Lung (tissue), 12 donors: ENCODE data around the gene MAP7D1. TPM values are rescaled to one million over a fixed set of nuclear protein-coding genes. Genes with fewer than 3 reads are reported as not detected.

Experiments
- ATAC-seq: fragments of 200-7000 bp; cut with Tn5 transposase; one replicate; pipeline ENCODE4 v1.9.1; 2020; ENCODE audit warnings: moderate number of reproducible peaks; ENCODE audit not compliant: insufficient read depth, low FRiP score
- DNase-seq, 3 donors: peaks; one replicate each; pipeline ENCODE4 v3.0.0-alpha.2; 2013 to 2017
- H3K27ac ChIP-seq, 2 donors: one replicate each; pipeline ENCODE4 v1.5.1; 2013; ENCODE audit warnings: mild to moderate bottlenecking in 2 of 2, moderate library complexity in 2 of 2, control low read depth in 1 of 2, inconsistent platforms in 1 of 2, low read depth in 1 of 2, low read length in 1 of 2
- H3K27me3 ChIP-seq, 3 donors: one replicate each; pipeline ENCODE4 v1.5.1; 2013; ENCODE audit warnings: low read length in 2 of 3; ENCODE audit not compliant: control insufficient read depth in 3 of 3, insufficient read depth in 3 of 3
- H3K36me3 ChIP-seq, 4 donors: one replicate each; pipeline ENCODE4 v1.5.1; 2013; ENCODE audit warnings: low read length in 4 of 4, mild to moderate bottlenecking in 1 of 4, moderate library complexity in 1 of 4; ENCODE audit not compliant: control insufficient read depth in 4 of 4, insufficient read depth in 4 of 4
- H3K4me1 ChIP-seq, 5 donors: one replicate each; pipeline ENCODE4 v1.5.1; 2013; ENCODE audit warnings: low read length in 5 of 5, mild to moderate bottlenecking in 2 of 5, moderate library complexity in 1 of 5; ENCODE audit not compliant: control insufficient read depth in 5 of 5, insufficient read depth in 5 of 5
- H3K4me3 ChIP-seq: one replicate; pipeline ENCODE4 v1.5.1; 2013; ENCODE audit warnings: mild to moderate bottlenecking, control low read depth, moderate library complexity
- H3K9ac ChIP-seq, 2 donors: one replicate each; pipeline ENCODE4 v1.5.1; 2013; ENCODE audit warnings: low read length in 2 of 2, control low read depth in 1 of 2; ENCODE audit not compliant: insufficient read depth in 1 of 2
- H3K9me3 ChIP-seq, 4 donors: one replicate each; pipeline ENCODE4 v1.5.1; 2013; ENCODE audit warnings: low read length in 3 of 4, mild to moderate bottlenecking in 1 of 4, moderate library complexity in 1 of 4; ENCODE audit not compliant: control insufficient read depth in 4 of 4, insufficient read depth in 3 of 4
- WGBS, 2 donors: extraction: QIAGEN DNeasy Blood & Tissue Kit; methylation state at CpG; one replicate each; pipeline ENCODE4 v1.1.7; 2013; 5-methylcytosine and 5-hydroxymethylcytosine counted together
- polyA plus RNA-seq, 2 donors: library from polyadenylated mRNA; stranded (reverse); fragments of 200-250 nt; gene quantifications; one replicate each; pipeline ENCODE4 v1.2.1, GENCODE V29; 2013
- total RNA-seq, 2 donors: library from RNA; depleted of rRNA in 1 of 2; stranded (reverse); fragments of >200 nt in 1 of 2; gene quantifications; one replicate each; pipeline ENCODE4 v1.2.1, GENCODE V29; 2014 to 2021
- TF ChIP-seq, protein P1 (sequence below): IDR thresholded peaks from 2 replicates; pipeline ENCODE4 v1.5.1; 2012; ENCODE audit warnings: mild to moderate bottlenecking; ENCODE audit errors: control extremely low read depth, extremely low read depth
- donor health status: control.
- donor health status: control.
- donor health status: Bipolar disorder and iron deficiency.
- donor health status: healthy.
- donor health status: DM: yes; HTN: yes; CAD: no.

Gene MAP7D1
- total and polyA plus RNA-seq, 4 donors, result 47.3 to 140 (median 78.5) TPM

DNA sequence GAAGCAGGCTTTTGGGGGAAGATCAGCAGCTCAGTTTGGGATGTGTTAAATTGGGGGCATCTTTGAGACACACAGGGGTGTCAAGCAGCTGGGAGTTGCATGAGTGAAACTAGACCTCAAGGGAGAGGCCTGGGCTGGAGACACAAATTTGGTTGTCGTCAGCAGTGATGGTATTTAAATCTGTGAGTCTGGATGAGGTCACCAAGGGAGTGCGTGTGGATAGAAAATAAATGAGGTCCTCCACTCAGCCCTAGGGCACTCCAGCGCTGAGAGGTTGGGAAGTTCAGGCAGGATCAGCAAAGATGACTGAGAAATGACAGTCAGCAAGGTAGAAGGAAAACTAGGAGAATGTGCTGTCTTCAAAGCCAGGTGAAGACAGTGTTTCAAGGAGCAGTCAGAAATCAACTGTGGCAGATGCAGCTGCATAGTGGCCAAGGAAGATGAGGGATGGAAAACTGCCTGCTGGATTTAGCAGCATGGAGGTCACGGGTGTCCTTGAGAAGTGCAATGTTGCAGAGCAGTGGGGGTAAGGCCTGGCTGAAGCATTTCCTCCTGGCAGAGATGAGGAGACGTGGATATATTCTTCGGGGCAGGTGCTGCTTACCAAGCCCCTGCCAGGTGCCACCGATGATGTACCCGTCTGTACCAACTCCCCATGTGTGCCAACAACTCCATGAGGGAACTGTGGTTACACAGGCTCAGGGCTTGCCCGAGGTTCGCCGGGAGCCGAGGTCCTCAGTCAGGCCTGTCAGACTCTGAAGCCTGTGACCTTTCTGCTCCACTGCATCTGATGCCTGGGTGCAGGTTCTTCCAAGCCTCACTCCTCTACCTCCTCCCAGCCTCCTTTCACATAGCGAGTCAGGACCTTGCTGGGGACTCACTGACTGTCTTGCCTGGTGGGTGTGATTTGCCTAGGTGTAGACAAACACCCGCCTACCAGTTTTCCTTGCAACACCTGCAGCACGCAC, 11.3 kb downstream of the MAP7D1 start:
- peaks cover 0 to 2% (median 0%) of the 10 kb centered on the region in 4 donors for H3K9me3 ChIP-seq
- ATAC-seq, result no peak
- H3K4me3 ChIP-seq, result no peak overlapping the region
- peak overlapping the region; percentile 10 to 83 for H3K27ac ChIP-seq
- 85 to 92% methylated on average over 15 of the region's 15 CpGs for WGBS, 2 donors
- no peaks in the 10 kb centered on the region for H3K27me3 ChIP-seq
- TF ChIP-seq, protein P1, sequence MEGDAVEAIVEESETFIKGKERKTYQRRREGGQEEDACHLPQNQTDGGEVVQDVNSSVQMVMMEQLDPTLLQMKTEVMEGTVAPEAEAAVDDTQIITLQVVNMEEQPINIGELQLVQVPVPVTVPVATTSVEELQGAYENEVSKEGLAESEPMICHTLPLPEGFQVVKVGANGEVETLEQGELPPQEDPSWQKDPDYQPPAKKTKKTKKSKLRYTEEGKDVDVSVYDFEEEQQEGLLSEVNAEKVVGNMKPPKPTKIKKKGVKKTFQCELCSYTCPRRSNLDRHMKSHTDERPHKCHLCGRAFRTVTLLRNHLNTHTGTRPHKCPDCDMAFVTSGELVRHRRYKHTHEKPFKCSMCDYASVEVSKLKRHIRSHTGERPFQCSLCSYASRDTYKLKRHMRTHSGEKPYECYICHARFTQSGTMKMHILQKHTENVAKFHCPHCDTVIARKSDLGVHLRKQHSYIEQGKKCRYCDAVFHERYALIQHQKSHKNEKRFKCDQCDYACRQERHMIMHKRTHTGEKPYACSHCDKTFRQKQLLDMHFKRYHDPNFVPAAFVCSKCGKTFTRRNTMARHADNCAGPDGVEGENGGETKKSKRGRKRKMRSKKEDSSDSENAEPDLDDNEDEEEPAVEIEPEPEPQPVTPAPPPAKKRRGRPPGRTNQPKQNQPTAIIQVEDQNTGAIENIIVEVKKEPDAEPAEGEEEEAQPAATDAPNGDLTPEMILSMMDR, result no peak
- H3K4me1 ChIP-seq, result peaks cover 0 to 18% (median 11%) of the 10 kb centered on the region in 5 donors
- no peak overlapping the region for H3K9ac ChIP-seq
- H3K36me3 ChIP-seq, result peaks cover 3 to 21% (median 16%) of the 10 kb centered on the region in 4 donors
- DNase-seq, result no peak

DNA sequence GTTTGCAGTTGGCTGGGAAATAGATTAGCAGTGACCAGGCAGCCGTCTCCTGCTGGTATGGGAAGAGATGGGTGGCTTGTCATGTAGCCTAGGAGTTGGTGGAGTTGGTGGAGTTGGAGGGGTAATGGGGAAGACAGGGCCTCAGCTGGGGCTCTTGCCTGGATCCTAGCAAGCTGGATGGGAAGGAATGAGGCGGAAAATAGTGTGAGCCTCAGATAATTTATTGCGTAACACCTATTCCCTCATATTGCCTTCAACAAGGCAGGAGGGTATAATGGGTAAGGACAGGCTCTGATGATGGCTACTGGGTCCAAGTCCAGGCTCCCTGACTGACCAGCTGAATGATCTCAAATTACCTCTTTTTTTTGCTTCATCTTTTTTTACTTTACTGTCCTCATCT, 12.6 kb downstream of the MAP7D1 start:
- Histone ChIP-seq H3K4me3 (no peak overlapping the region), H3K27me3 (no peaks in the 10 kb centered on the region), H3K9me3 (peaks cover 0 to 2% (median 0%) of the 10 kb centered on the region in 4 donors), H3K4me1 (peaks cover 0 to 12% (median 5%) of the 10 kb centered on the region in 5 donors), H3K27ac (no peak overlapping the region), H3K36me3 (peaks cover 11 to 34% (median 28%) of the 10 kb centered on the region in 4 donors), H3K9ac (no peak overlapping the region)
- WGBS, 2 donors, result 83 to 89% methylated on average over 3 of the region's 3 CpGs
- ATAC-seq, result no peak
- TF ChIP-seq, protein P1, result no peak
- DNase-seq, result peak in 1 of 3 donors; percentile 19

DNA sequence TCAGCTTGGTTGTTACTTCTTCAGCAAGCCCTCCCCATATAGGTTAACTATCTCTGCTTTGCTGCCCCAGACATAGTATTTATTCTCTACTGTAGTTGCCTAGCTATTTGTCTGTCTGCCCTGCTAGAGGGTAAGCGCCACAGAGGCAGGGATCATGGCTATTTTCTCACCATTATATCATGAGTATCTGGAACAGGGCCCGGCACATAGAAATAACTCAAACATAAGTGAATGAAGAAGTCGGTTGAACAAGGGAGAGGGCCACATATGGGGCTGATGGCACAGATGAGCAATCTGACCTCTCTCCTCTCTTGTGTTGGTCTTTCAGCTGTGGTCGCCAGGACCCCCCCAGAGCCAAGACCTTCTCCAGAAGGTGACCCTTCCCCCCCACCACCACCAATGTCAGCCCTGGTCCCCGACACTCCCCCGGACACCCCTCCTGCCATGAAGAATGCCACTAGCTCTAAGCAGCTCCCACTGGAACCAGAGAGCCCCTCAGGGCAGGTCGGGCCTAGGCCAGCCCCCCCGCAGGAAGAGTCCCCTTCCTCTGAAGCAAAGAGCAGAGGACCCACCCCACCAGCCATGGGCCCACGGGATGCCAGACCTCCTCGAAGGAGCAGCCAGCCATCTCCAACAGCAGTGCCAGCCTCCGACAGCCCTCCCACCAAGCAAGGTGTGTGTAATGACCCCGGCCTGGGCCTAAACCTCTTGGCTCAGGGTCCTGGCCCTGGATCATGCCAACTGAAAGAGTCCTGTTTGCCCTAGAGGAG, 14.9 kb downstream of the MAP7D1 start:
- H3K27me3 ChIP-seq, result no peaks in the 10 kb centered on the region
- DNase-seq, result no peak
- TF ChIP-seq, protein P1, result no peak
- peak overlapping the region in 1 of 2 donors; percentile 81 for H3K27ac ChIP-seq
- peaks cover 0 to 11% (median 0%) of the 10 kb centered on the region in 5 donors for H3K4me1 ChIP-seq
- H3K9ac ChIP-seq, result no peak overlapping the region
- H3K9me3 ChIP-seq, result peaks cover 0 to 2% (median 0%) of the 10 kb centered on the region in 4 donors
- ATAC-seq, result no peak
- WGBS, 2 donors, result 88 to 91% methylated on average over 12 of the region's 12 CpGs
- H3K36me3 ChIP-seq, result peaks cover 17 to 55% (median 45%) of the 10 kb centered on the region in 4 donors
- no peak overlapping the region for H3K4me3 ChIP-seq
